H1 (cell line): Measurements from ENCODE around the gene MBD4. TPM values are rescaled to one million over a fixed set of nuclear protein-coding genes. Genes with fewer than 3 reads are reported as not detected.
"Not testable (repeated sequence)": the region's sequence is repeated elsewhere in the genome, so short reads cannot be mapped to it uniquely, and the experiment has no call there.

ENCODE experiments used
- CTCF ChIA-PET: fragments of 300-600 bp; sonication (Branson Sonifier 250); formaldehyde crosslinking; loops from one replicate; lab custom pipeline; 2021; ENCODE audit not compliant: partially characterized antibody; lab: Charles Lee
- POLR2A ChIA-PET: fragments of 300-600 bp; sonication (Branson Sonifier 250); formaldehyde crosslinking; loops from one replicate; lab custom pipeline; 2021; ENCODE audit warnings: inconsistent platforms; ENCODE audit not compliant: partially characterized antibody; lab: Charles Lee
- DNase-seq, 2 experiments: peaks; one replicate each; pipeline versions ENCODE4 v3.0.0 to v3.0.0-alpha.2; 2010 to 2022; ENCODE audit warnings: low spot score in 2 of 2, low read depth in 1 of 2, mixed read lengths in 1 of 2
- FAIRE-seq: peaks from 2 replicates; lab custom pipeline; 2011; peaks lifted over from hg19 to GRCh38; lab: Jason Lieb, UNC
- H2AFZ ChIP-seq: 2 replicates; pipeline ENCODE4 v1.8.1; 2012; ENCODE audit warnings: low read length, inconsistent platforms
- H2AK5ac ChIP-seq: 2 replicates; pipeline ENCODE4 v1.6.1; 2013; ENCODE audit warnings: low read depth, low read length
- H2BK120ac ChIP-seq: replicated peaks from 2 replicates; pipeline ENCODE3; 2013; ENCODE audit warnings: low read depth, low read length, inconsistent platforms
- H2BK12ac ChIP-seq: 2 replicates; pipeline ENCODE4 v1.6.1; 2013; ENCODE audit warnings: low read depth, low read length
- H2BK15ac ChIP-seq: 2 replicates; pipeline ENCODE4 v1.6.1; 2013; ENCODE audit warnings: low read length
- H2BK20ac ChIP-seq: 2 replicates; pipeline ENCODE4 v1.6.1; 2013; ENCODE audit warnings: low read length
- H2BK5ac ChIP-seq: 2 replicates; pipeline ENCODE4 v1.6.1; 2013; ENCODE audit warnings: low read depth, low read length
- H3K14ac ChIP-seq: 2 replicates; pipeline ENCODE4 v1.6.1; 2013; ENCODE audit warnings: inconsistent platforms; ENCODE audit not compliant: insufficient read length
- H3K18ac ChIP-seq: 2 replicates; pipeline ENCODE4 v1.6.1; 2013; ENCODE audit warnings: low read length; ENCODE audit errors: extremely low read depth
- H3K23ac ChIP-seq: 2 replicates; pipeline ENCODE4 v1.6.1; 2013; ENCODE audit warnings: inconsistent platforms; ENCODE audit not compliant: insufficient read length
- H3K23me2 ChIP-seq: 2 replicates; pipeline ENCODE4 v1.6.1; 2013; ENCODE audit warnings: low read depth, low read length
- H3K27ac ChIP-seq: 2 replicates; pipeline ENCODE4 v1.6.1; 2011; ENCODE audit warnings: low read depth, low read length, inconsistent platforms
- H3K27me3 ChIP-seq, 4 experiments: replicated peaks in 1 of 4; 1 replicate in 1 of 4; 2 replicates in 3 of 4; pipeline versions ENCODE4 v1.6.1 to v1.8.1; 2011 to 2013; ENCODE audit warnings: low read length in 3 of 4, mild to moderate bottlenecking in 3 of 4, inconsistent platforms in 2 of 4, mixed read lengths in 2 of 4, moderate library complexity in 1 of 4; ENCODE audit not compliant: control insufficient read depth in 3 of 4, insufficient read depth in 3 of 4; ENCODE audit errors: extremely low read depth in 1 of 4
- H3K36me3 ChIP-seq, 4 experiments: 2 replicates each; pipeline versions ENCODE4 v1.6.1 to v1.8.1; 2011 to 2013; ENCODE audit warnings: mild to moderate bottlenecking in 4 of 4, low read length in 3 of 4, moderate library complexity in 2 of 4, control low read depth in 1 of 4, inconsistent platforms in 1 of 4; ENCODE audit not compliant: insufficient read depth in 4 of 4, control insufficient read depth in 2 of 4
- H3K4ac ChIP-seq: replicated peaks from 2 replicates; pipeline ENCODE3; 2013; ENCODE audit warnings: low read length, low read depth, mixed read lengths, inconsistent platforms; ENCODE audit not compliant: insufficient read length
- H3K4me1 ChIP-seq, 4 experiments: replicated peaks in 1 of 4; 1 replicate in 1 of 4; 2 replicates in 3 of 4; pipeline versions ENCODE4 v1.6.1 to v1.8.1; 2011 to 2013; ENCODE audit warnings: low read length in 3 of 4, inconsistent platforms in 2 of 4, mixed read lengths in 1 of 4; ENCODE audit not compliant: insufficient read depth in 4 of 4, control insufficient read depth in 3 of 4
- H3K4me2 ChIP-seq, 2 experiments: 2 replicates each; pipeline versions ENCODE4 v1.6.1 to v1.8.1; 2011 to 2013; ENCODE audit warnings: low read depth in 2 of 2, low read length in 2 of 2, control low read depth in 1 of 2, inconsistent platforms in 1 of 2, mild to moderate bottlenecking in 1 of 2; ENCODE audit not compliant: insufficient read depth in 1 of 2
- H3K4me3 ChIP-seq, 4 experiments: fragments of 200-600, 300-600 bp in 1 of 4; sonication (generic), shearing (Covaris generic), sonication (Bioruptor Twin) in 1 of 4; 2 replicates each; pipeline versions ENCODE4 v1.5.1 to v1.8.1; 2011 to 2016; ENCODE audit warnings: low read length in 4 of 4, low read depth in 3 of 4, control low read depth in 2 of 4, inconsistent platforms in 2 of 4, mild to moderate bottlenecking in 2 of 4, mixed read lengths in 1 of 4, moderate library complexity in 1 of 4; ENCODE audit not compliant: insufficient read depth in 2 of 4; ENCODE audit errors: extremely low read depth in 1 of 4
- H3K56ac ChIP-seq: replicated peaks from 2 replicates; pipeline ENCODE3; 2013; ENCODE audit warnings: low read depth, mild to moderate bottlenecking, mixed read lengths, low read length, inconsistent platforms; ENCODE audit not compliant: insufficient read length
- H3K79me1 ChIP-seq: 2 replicates; pipeline ENCODE4 v1.6.1; 2013; ENCODE audit warnings: low read depth, low read length, control low read depth
- H3K79me2 ChIP-seq, 2 experiments: 2 replicates each; pipeline versions ENCODE4 v1.6.1 to v1.8.1; 2012 to 2013; ENCODE audit warnings: low read length in 2 of 2, mild to moderate bottlenecking in 2 of 2, inconsistent platforms in 1 of 2; ENCODE audit not compliant: insufficient read depth in 2 of 2, control insufficient read depth in 1 of 2
- H3K9ac ChIP-seq, 4 experiments: replicated peaks in 1 of 4; 1 replicate in 1 of 4; 2 replicates in 3 of 4; pipeline versions ENCODE4 v1.6.1 to v1.8.1; 2011 to 2013; ENCODE audit warnings: low read depth in 3 of 4, low read length in 3 of 4, control low read depth in 2 of 4, mild to moderate bottlenecking in 2 of 4, moderate library complexity in 2 of 4, inconsistent platforms in 1 of 4; ENCODE audit errors: extremely low read depth in 1 of 4
- H3K9me3 ChIP-seq, 2 experiments: 2 replicates each; pipeline versions ENCODE4 v1.6.1 to v1.8.1; 2012 to 2013; ENCODE audit warnings: mild to moderate bottlenecking in 2 of 2, moderate library complexity in 2 of 2, control low read depth in 1 of 2, inconsistent platforms in 1 of 2, low read depth in 1 of 2, low read length in 1 of 2, mixed read lengths in 1 of 2; ENCODE audit not compliant: insufficient read depth in 2 of 2
- H4K20me1 ChIP-seq, 2 experiments: replicated peaks in 1 of 2; 2 replicates each; pipeline versions ENCODE3 to v1.8.1; 2011 to 2013; ENCODE audit warnings: inconsistent platforms in 2 of 2, low read length in 2 of 2, mild to moderate bottlenecking in 1 of 2; ENCODE audit not compliant: insufficient read depth in 2 of 2, control insufficient read depth in 1 of 2
- H4K5ac ChIP-seq: 2 replicates; pipeline ENCODE4 v1.6.1; 2013; ENCODE audit warnings: low read length, low read depth, mixed read lengths, inconsistent platforms; ENCODE audit not compliant: insufficient read length
- H4K8ac ChIP-seq: 2 replicates; pipeline ENCODE4 v1.8.0; 2013; ENCODE audit warnings: mild to moderate bottlenecking, moderate library complexity, low read length, inconsistent platforms; ENCODE audit not compliant: insufficient read depth; ENCODE audit errors: extremely low read depth
- H4K91ac ChIP-seq: replicated peaks from 2 replicates; pipeline ENCODE3; 2013; ENCODE audit warnings: low read length, mixed read lengths, inconsistent platforms; ENCODE audit not compliant: insufficient read length
- WGBS, 2 experiments: shearing (Covaris generic) in 1 of 2; methylation state at CpG; one replicate each; pipeline versions ENCODE4 v1.1.6 to v1.1.7; 2013 to 2015; ENCODE audit warnings: low lambda C conversion rate in 2 of 2, mixed read lengths in 2 of 2, inconsistent platforms in 1 of 2, low coverage in 1 of 2, missing lambda C conversion rate in 1 of 2; ENCODE audit not compliant: insufficient replicate concordance in 2 of 2, insufficient coverage in 1 of 2, insufficient read length in 1 of 2; ENCODE audit errors: extremely low coverage in 1 of 2, missing lambda C conversion rate in 1 of 2; 5-methylcytosine and 5-hydroxymethylcytosine counted together
- polyA plus RNA-seq, 7 experiments: library from polyadenylated mRNA; depleted of rRNA in 3 of 7; stranded (reverse) in 5 of 7; unstranded in 2 of 7; fragments of >200 nt in 5 of 7; fragments of 200-250 nt in 2 of 7; gene quantifications; 1 replicate in 5 of 7; 2 replicates in 1 of 7; 4 replicates in 1 of 7; pipeline versions ENCODE4 v1.2.1 to v1.2.3, GENCODE V29; 2011 to 2013; ENCODE audit warnings: missing spikeins in 2 of 7, mixed read lengths in 2 of 7
- total RNA-seq: library from RNA; stranded (reverse); fragmentation: NEBNext Ultra II Directional; extraction: Animal tissue kit (Norgen Biotek cat#: 25700); gene quantifications from 2 replicates; pipeline ENCODE4 v1.2.1, GENCODE V29; 2021

The MBD4 gene
- total and polyA plus RNA-seq, 2 of the 8 experiments (the other 6 are each of a cell fraction or from before 2014, with no cell fraction given), result 11.2 to 35.8 TPM

DNA sequence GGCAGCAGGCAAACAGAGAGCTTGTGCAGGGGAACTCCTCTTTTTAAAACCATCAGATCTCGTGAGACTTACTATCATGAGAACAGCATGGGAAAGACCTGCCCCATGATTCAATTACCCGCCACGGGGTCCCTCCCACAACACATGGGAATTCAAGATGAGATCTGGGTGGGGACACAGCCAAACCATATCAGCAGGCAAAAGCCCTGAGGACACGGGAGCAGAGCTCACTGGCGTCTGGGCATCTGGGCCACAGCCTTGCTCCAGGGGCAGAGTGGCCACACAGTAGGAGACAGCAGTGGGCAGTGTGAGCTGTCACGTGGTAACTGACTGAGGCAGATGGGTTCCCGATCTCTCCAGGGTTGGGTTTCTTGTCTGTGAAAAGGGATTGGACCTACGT, 54.2 kb downstream of the MBD4 start:
- H3K4ac ChIP-seq, H3K9ac ChIP-seq, H2AFZ ChIP-seq, H2BK120ac ChIP-seq, H3K23me2 ChIP-seq, H2AK5ac ChIP-seq, H4K20me1 ChIP-seq, H3K27ac ChIP-seq, H4K5ac ChIP-seq, H3K9me3 ChIP-seq, H3K56ac ChIP-seq, FAIRE-seq, H3K14ac ChIP-seq, H3K79me1 ChIP-seq, H3K23ac ChIP-seq, H3K79me2 ChIP-seq, H3K18ac ChIP-seq, DNase-seq, H4K8ac ChIP-seq, H2BK15ac ChIP-seq, H2BK20ac ChIP-seq, H3K4me1 ChIP-seq, H2BK5ac ChIP-seq, H4K91ac ChIP-seq, H3K27me3 ChIP-seq, H3K4me3 ChIP-seq, H3K4me2 ChIP-seq, H2BK12ac ChIP-seq: not testable (repeated sequence)
- POLR2A ChIA-PET, result interaction anchor here (1.0 to 2.3 kb wide), 6 partner anchors 8 to 69 kb away, joined by 3 to 9 read pairs (median 3); a partner anchor contains a TSS
- WGBS, 2 experiments, result 86% methylated on average over 8 of the region's 8 CpGs; no CpG with 5 or more reads in 1 of the 2 experiments
- CTCF ChIA-PET, result interaction anchor here (0.8 to 5.1 kb wide), 9 partner anchors 10 to 158 kb away, joined by 3 to 58 read pairs (median 3); no protein-coding TSS in a partner anchor
- peaks cover 4 to 17% (median 11%) of the 10 kb centered on the region in 4 experiments; a peak in 6 of 8 replicates for H3K36me3 ChIP-seq
